ENCODE measurements around the gene SKOR1. TPM values are rescaled to one million over a fixed set of nuclear protein-coding genes. Genes with fewer than 3 reads are reported as not detected.

The SKOR1 gene, protein sequence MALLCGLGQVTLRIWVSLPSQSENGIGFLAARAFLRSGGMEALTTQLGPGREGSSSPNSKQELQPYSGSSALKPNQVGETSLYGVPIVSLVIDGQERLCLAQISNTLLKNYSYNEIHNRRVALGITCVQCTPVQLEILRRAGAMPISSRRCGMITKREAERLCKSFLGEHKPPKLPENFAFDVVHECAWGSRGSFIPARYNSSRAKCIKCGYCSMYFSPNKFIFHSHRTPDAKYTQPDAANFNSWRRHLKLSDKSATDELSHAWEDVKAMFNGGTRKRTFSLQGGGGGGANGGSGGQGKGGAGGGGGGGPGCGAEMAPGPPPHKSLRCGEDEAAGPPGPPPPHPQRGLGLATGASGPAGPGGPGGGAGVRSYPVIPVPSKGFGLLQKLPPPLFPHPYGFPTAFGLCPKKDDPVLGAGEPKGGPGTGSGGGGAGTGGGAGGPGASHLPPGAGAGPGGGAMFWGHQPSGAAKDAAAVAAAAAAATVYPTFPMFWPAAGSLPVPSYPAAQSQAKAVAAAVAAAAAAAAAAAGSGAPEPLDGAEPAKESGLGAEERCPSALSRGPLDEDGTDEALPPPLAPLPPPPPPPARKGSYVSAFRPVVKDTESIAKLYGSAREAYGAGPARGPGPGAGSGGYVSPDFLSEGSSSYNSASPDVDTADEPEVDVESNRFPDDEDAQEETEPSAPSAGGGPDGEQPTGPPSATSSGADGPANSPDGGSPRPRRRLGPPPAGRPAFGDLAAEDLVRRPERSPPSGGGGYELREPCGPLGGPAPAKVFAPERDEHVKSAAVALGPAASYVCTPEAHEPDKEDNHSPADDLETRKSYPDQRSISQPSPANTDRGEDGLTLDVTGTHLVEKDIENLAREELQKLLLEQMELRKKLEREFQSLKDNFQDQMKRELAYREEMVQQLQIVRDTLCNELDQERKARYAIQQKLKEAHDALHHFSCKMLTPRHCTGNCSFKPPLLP
- total RNA-seq (2022; extraction: Qiagen RNA extraction; ENCODE audit: low read depth), result 0.03 to 0.10 TPM (median 0.05 TPM) in 5 replicates

DNA sequence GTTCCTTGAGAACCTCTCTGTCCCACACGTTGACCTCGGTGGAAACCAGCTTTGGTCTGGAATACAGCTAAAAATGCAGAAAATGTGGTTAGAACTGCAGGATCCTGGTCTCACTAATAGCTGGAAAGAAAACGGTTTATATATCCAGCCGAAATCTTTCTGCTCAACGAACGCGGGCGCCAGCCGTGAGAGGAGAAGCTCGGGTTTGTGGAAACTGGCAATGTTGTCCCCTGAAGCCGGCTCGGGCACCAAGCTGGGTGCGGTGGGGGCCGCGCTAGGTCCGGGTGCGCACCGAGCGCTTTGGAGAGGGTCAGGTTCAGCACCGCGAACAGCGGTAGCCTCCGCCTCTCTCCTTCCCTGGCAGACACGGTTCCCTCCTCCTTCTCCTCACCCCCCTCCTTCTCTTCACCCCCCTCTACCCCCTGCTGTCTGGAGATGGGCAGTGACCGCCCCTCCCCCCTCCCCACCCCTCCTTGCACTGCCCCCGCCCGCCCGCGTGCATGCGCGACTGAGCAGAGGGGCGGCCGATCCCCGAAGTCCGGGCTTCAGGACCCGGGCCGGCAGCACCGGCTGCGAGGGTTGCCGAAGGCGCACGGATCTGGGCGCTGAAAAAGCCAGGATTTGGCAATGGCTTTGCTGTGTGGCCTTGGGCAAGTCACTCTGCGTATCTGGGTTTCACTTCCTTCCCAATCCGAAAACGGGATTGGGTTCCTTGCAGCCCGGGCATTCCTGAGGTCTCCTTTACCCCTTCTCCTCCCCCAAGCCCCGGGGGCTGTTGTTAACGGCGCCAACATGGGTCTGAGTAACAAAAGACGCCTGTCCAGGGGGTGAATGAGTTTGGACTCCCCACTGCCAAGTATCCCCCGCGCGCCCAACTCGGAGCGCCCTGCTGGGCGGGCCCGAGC is at the start of gene SKOR1:
Gene SKOR1, plus strand, starts transcription at position 534 of the 905 bp plus-strand sequence. Its CDS starts 94 bp downstream, at position 628.

DNA sequence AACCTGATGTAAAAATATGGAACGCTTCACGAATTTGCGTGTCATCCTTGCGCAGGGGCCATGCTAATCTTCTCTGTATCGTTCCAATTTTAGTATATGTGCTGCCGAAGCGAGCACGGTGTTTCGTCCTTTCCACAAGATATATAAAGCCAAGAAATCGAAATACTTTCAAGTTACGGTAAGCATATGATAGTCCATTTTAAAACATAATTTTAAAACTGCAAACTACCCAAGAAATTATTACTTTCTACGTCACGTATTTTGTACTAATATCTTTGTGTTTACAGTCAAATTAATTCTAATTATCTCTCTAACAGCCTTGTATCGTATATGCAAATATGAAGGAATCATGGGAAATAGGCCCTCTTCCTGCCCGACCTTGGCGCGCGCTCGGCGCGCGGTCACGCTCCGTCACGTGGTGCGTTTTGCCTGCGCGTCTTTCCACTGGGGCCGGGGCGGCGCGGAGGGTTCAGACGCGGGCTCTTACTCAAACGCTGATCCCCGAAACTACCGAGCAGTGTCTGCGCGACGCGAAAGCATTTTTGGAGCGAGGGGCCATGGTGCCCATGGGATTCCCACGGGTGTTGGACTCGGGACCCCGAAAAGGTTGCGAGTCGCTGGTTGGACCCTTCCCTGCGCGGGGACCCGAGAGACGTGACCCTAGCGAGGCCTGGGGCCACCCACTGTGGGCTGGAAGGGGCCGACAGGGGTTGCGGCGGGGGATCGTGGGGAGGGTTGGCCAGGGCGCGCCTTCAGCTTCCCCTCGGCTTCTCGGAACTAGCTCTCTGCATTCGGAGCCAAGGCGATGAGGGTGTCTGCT is 14.8 kb downstream of the SKOR1 start, which contains the start of gene RNU6-1:
Gene RNU6-1, minus strand, starts transcription at position 117 of the 820 bp plus-strand sequence.

Other genes with a start within 250 kb of the SKOR1 start
- not detected in 5 replicates for gene RNU6-1, start 14.5 kb downstream of the SKOR1 start, total RNA-seq (2022; extraction: Qiagen RNA extraction; ENCODE audit: low read depth)
- gene PIAS1, start 228.8 kb downstream of the SKOR1 start, total RNA-seq (2022; extraction: Qiagen RNA extraction; ENCODE audit: low read depth), result 13.3 to 22.5 TPM (median 19.8 TPM) in 5 replicates

Measured in A549 treated with GW870086 at 1 μM for 4 hours (cell line).